H1 (cell line): ENCODE results near the gene CELSR1. TPM values are rescaled to one million over a fixed set of nuclear protein-coding genes. Genes with fewer than 3 reads are reported as not detected.

Experiments used
- CTCF ChIA-PET: fragments of 300-600 bp; sonication (Branson Sonifier 250); formaldehyde crosslinking; loops from one replicate; lab custom pipeline; 2021; ENCODE audit not compliant: partially characterized antibody; lab: Charles Lee
- POLR2A ChIA-PET: fragments of 300-600 bp; sonication (Branson Sonifier 250); formaldehyde crosslinking; loops from one replicate; lab custom pipeline; 2021; ENCODE audit warnings: inconsistent platforms; ENCODE audit not compliant: partially characterized antibody; lab: Charles Lee
- DNase-seq, 2 experiments: peaks; one replicate each; pipeline versions ENCODE4 v3.0.0 to v3.0.0-alpha.2; 2010 to 2022; ENCODE audit warnings: low spot score in 2 of 2, low read depth in 1 of 2, mixed read lengths in 1 of 2
- FAIRE-seq: peaks from 2 replicates; lab custom pipeline; 2011; peaks lifted over from hg19 to GRCh38; lab: Jason Lieb, UNC
- H2AFZ ChIP-seq: 2 replicates; pipeline ENCODE4 v1.8.1; 2012; ENCODE audit warnings: low read length, inconsistent platforms
- H2AK5ac ChIP-seq: 2 replicates; pipeline ENCODE4 v1.6.1; 2013; ENCODE audit warnings: low read depth, low read length
- H2BK120ac ChIP-seq: replicated peaks from 2 replicates; pipeline ENCODE3; 2013; ENCODE audit warnings: low read depth, low read length, inconsistent platforms
- H2BK12ac ChIP-seq: 2 replicates; pipeline ENCODE4 v1.6.1; 2013; ENCODE audit warnings: low read depth, low read length
- H2BK15ac ChIP-seq: 2 replicates; pipeline ENCODE4 v1.6.1; 2013; ENCODE audit warnings: low read length
- H2BK20ac ChIP-seq: 2 replicates; pipeline ENCODE4 v1.6.1; 2013; ENCODE audit warnings: low read length
- H2BK5ac ChIP-seq: 2 replicates; pipeline ENCODE4 v1.6.1; 2013; ENCODE audit warnings: low read depth, low read length
- H3K14ac ChIP-seq: 2 replicates; pipeline ENCODE4 v1.6.1; 2013; ENCODE audit warnings: inconsistent platforms; ENCODE audit not compliant: insufficient read length
- H3K18ac ChIP-seq: 2 replicates; pipeline ENCODE4 v1.6.1; 2013; ENCODE audit warnings: low read length; ENCODE audit errors: extremely low read depth
- H3K23ac ChIP-seq: 2 replicates; pipeline ENCODE4 v1.6.1; 2013; ENCODE audit warnings: inconsistent platforms; ENCODE audit not compliant: insufficient read length
- H3K23me2 ChIP-seq: 2 replicates; pipeline ENCODE4 v1.6.1; 2013; ENCODE audit warnings: low read depth, low read length
- H3K27ac ChIP-seq: 2 replicates; pipeline ENCODE4 v1.6.1; 2011; ENCODE audit warnings: low read depth, low read length, inconsistent platforms
- H3K27me3 ChIP-seq, 4 experiments: replicated peaks in 1 of 4; 1 replicate in 1 of 4; 2 replicates in 3 of 4; pipeline versions ENCODE4 v1.6.1 to v1.8.1; 2011 to 2013; ENCODE audit warnings: low read length in 3 of 4, mild to moderate bottlenecking in 3 of 4, inconsistent platforms in 2 of 4, mixed read lengths in 2 of 4, moderate library complexity in 1 of 4; ENCODE audit not compliant: control insufficient read depth in 3 of 4, insufficient read depth in 3 of 4; ENCODE audit errors: extremely low read depth in 1 of 4
- H3K36me3 ChIP-seq, 4 experiments: 2 replicates each; pipeline versions ENCODE4 v1.6.1 to v1.8.1; 2011 to 2013; ENCODE audit warnings: mild to moderate bottlenecking in 4 of 4, low read length in 3 of 4, moderate library complexity in 2 of 4, control low read depth in 1 of 4, inconsistent platforms in 1 of 4; ENCODE audit not compliant: insufficient read depth in 4 of 4, control insufficient read depth in 2 of 4
- H3K4ac ChIP-seq: replicated peaks from 2 replicates; pipeline ENCODE3; 2013; ENCODE audit warnings: low read length, low read depth, mixed read lengths, inconsistent platforms; ENCODE audit not compliant: insufficient read length
- H3K4me1 ChIP-seq, 4 experiments: replicated peaks in 1 of 4; 1 replicate in 1 of 4; 2 replicates in 3 of 4; pipeline versions ENCODE4 v1.6.1 to v1.8.1; 2011 to 2013; ENCODE audit warnings: low read length in 3 of 4, inconsistent platforms in 2 of 4, mixed read lengths in 1 of 4; ENCODE audit not compliant: insufficient read depth in 4 of 4, control insufficient read depth in 3 of 4
- H3K4me2 ChIP-seq, 2 experiments: 2 replicates each; pipeline versions ENCODE4 v1.6.1 to v1.8.1; 2011 to 2013; ENCODE audit warnings: low read depth in 2 of 2, low read length in 2 of 2, control low read depth in 1 of 2, inconsistent platforms in 1 of 2, mild to moderate bottlenecking in 1 of 2; ENCODE audit not compliant: insufficient read depth in 1 of 2
- H3K4me3 ChIP-seq, 4 experiments: fragments of 200-600, 300-600 bp in 1 of 4; sonication (generic), shearing (Covaris generic), sonication (Bioruptor Twin) in 1 of 4; 2 replicates each; pipeline versions ENCODE4 v1.5.1 to v1.8.1; 2011 to 2016; ENCODE audit warnings: low read length in 4 of 4, low read depth in 3 of 4, control low read depth in 2 of 4, inconsistent platforms in 2 of 4, mild to moderate bottlenecking in 2 of 4, mixed read lengths in 1 of 4, moderate library complexity in 1 of 4; ENCODE audit not compliant: insufficient read depth in 2 of 4; ENCODE audit errors: extremely low read depth in 1 of 4
- H3K56ac ChIP-seq: replicated peaks from 2 replicates; pipeline ENCODE3; 2013; ENCODE audit warnings: low read depth, mild to moderate bottlenecking, mixed read lengths, low read length, inconsistent platforms; ENCODE audit not compliant: insufficient read length
- H3K79me1 ChIP-seq: 2 replicates; pipeline ENCODE4 v1.6.1; 2013; ENCODE audit warnings: low read depth, low read length, control low read depth
- H3K79me2 ChIP-seq, 2 experiments: 2 replicates each; pipeline versions ENCODE4 v1.6.1 to v1.8.1; 2012 to 2013; ENCODE audit warnings: low read length in 2 of 2, mild to moderate bottlenecking in 2 of 2, inconsistent platforms in 1 of 2; ENCODE audit not compliant: insufficient read depth in 2 of 2, control insufficient read depth in 1 of 2
- H3K9ac ChIP-seq, 4 experiments: replicated peaks in 1 of 4; 1 replicate in 1 of 4; 2 replicates in 3 of 4; pipeline versions ENCODE4 v1.6.1 to v1.8.1; 2011 to 2013; ENCODE audit warnings: low read depth in 3 of 4, low read length in 3 of 4, control low read depth in 2 of 4, mild to moderate bottlenecking in 2 of 4, moderate library complexity in 2 of 4, inconsistent platforms in 1 of 4; ENCODE audit errors: extremely low read depth in 1 of 4
- H3K9me3 ChIP-seq, 2 experiments: 2 replicates each; pipeline versions ENCODE4 v1.6.1 to v1.8.1; 2012 to 2013; ENCODE audit warnings: mild to moderate bottlenecking in 2 of 2, moderate library complexity in 2 of 2, control low read depth in 1 of 2, inconsistent platforms in 1 of 2, low read depth in 1 of 2, low read length in 1 of 2, mixed read lengths in 1 of 2; ENCODE audit not compliant: insufficient read depth in 2 of 2
- H4K20me1 ChIP-seq, 2 experiments: replicated peaks in 1 of 2; 2 replicates each; pipeline versions ENCODE3 to v1.8.1; 2011 to 2013; ENCODE audit warnings: inconsistent platforms in 2 of 2, low read length in 2 of 2, mild to moderate bottlenecking in 1 of 2; ENCODE audit not compliant: insufficient read depth in 2 of 2, control insufficient read depth in 1 of 2
- H4K5ac ChIP-seq: 2 replicates; pipeline ENCODE4 v1.6.1; 2013; ENCODE audit warnings: low read length, low read depth, mixed read lengths, inconsistent platforms; ENCODE audit not compliant: insufficient read length
- H4K8ac ChIP-seq: 2 replicates; pipeline ENCODE4 v1.8.0; 2013; ENCODE audit warnings: mild to moderate bottlenecking, moderate library complexity, low read length, inconsistent platforms; ENCODE audit not compliant: insufficient read depth; ENCODE audit errors: extremely low read depth
- H4K91ac ChIP-seq: replicated peaks from 2 replicates; pipeline ENCODE3; 2013; ENCODE audit warnings: low read length, mixed read lengths, inconsistent platforms; ENCODE audit not compliant: insufficient read length
- ASH2L ChIP-seq: fragments of 200-600, 300-600 bp; sonication (generic); IDR thresholded peaks from one replicate; pipeline ENCODE4 v1.7.1; 2017; ENCODE audit warnings: low read length
- BRCA1 ChIP-seq: IDR thresholded peaks from 2 replicates; pipeline ENCODE4 v1.6.1; 2012; ENCODE audit warnings: low read depth, low read length, improper control_type of control experiment
- EZH2 ChIP-seq: fragments of 200-600 bp; sonication (generic); IDR thresholded peaks from 2 replicates; pipeline ENCODE4 v1.7.1; 2012; ENCODE audit warnings: low read depth, mild to moderate bottlenecking, moderate library complexity, low read length, inconsistent platforms; ENCODE audit not compliant: severe bottlenecking
- KDM4A ChIP-seq: IDR thresholded peaks from one replicate; pipeline ENCODE4 v1.7.1; 2012; ENCODE audit warnings: low read depth, mild to moderate bottlenecking, moderate library complexity, low read length, inconsistent platforms; ENCODE audit not compliant: severe bottlenecking
- MAX ChIP-seq: IDR thresholded peaks from 2 replicates; pipeline ENCODE4 v1.6.1; 2012; ENCODE audit warnings: inconsistent platforms
- RFX5 ChIP-seq: IDR thresholded peaks from 2 replicates; pipeline ENCODE4 v1.6.1; 2011; ENCODE audit warnings: low read depth, low read length, improper control_type of control experiment, borderline replicate concordance
- SP2 ChIP-seq: IDR thresholded peaks from 2 replicates; pipeline ENCODE4 v1.6.1; 2012; ENCODE audit warnings: mild to moderate bottlenecking, low read length, inconsistent platforms
- SP4 ChIP-seq: IDR thresholded peaks from 2 replicates; pipeline ENCODE4 v1.6.1; 2012; ENCODE audit warnings: low read length, inconsistent platforms
- TAF7 ChIP-seq: optimal IDR thresholded peaks from 2 replicates; pipeline ENCODE3; 2011; ENCODE audit warnings: low read depth, mild to moderate bottlenecking, inconsistent platforms, low read length, moderate library complexity, borderline replicate concordance
- TEAD4 ChIP-seq: IDR thresholded peaks from 2 replicates; pipeline ENCODE4 v1.6.1; 2012; ENCODE audit warnings: low read depth, low read length, inconsistent platforms, mixed read lengths
- WGBS, 2 experiments: shearing (Covaris generic) in 1 of 2; methylation state at CpG; one replicate each; pipeline versions ENCODE4 v1.1.6 to v1.1.7; 2013 to 2015; ENCODE audit warnings: low lambda C conversion rate in 2 of 2, mixed read lengths in 2 of 2, inconsistent platforms in 1 of 2, low coverage in 1 of 2, missing lambda C conversion rate in 1 of 2; ENCODE audit not compliant: insufficient replicate concordance in 2 of 2, insufficient coverage in 1 of 2, insufficient read length in 1 of 2; ENCODE audit errors: extremely low coverage in 1 of 2, missing lambda C conversion rate in 1 of 2; 5-methylcytosine and 5-hydroxymethylcytosine counted together
- polyA plus RNA-seq, 7 experiments: library from polyadenylated mRNA; depleted of rRNA in 3 of 7; stranded (reverse) in 5 of 7; unstranded in 2 of 7; fragments of >200 nt in 5 of 7; fragments of 200-250 nt in 2 of 7; gene quantifications; 1 replicate in 5 of 7; 2 replicates in 1 of 7; 4 replicates in 1 of 7; pipeline versions ENCODE4 v1.2.1 to v1.2.3, GENCODE V29; 2011 to 2013; ENCODE audit warnings: missing spikeins in 2 of 7, mixed read lengths in 2 of 7
- total RNA-seq: library from RNA; stranded (reverse); fragmentation: NEBNext Ultra II Directional; extraction: Animal tissue kit (Norgen Biotek cat#: 25700); gene quantifications from 2 replicates; pipeline ENCODE4 v1.2.1, GENCODE V29; 2021
- TF ChIP-seq, protein P1 (sequence below): IDR thresholded peaks from 2 replicates; pipeline ENCODE4 v1.6.1; 2011; ENCODE audit warnings: low read depth, mild to moderate bottlenecking, low read length; ENCODE audit not compliant: insufficient read depth

Gene CELSR1
- total and polyA plus RNA-seq, 2 of the 8 experiments (the other 6 are each of a cell fraction or from before 2014, with no cell fraction given), result 9.0 to 12.4 TPM

- DNase-seq (no peak), FAIRE-seq (no peak)
- H4K91ac ChIP-seq, result no peak overlapping the region
- peaks cover 0 to 5% of the 10 kb centered on the region in 2 experiments for H4K20me1 ChIP-seq
- no peak overlapping the region for H2BK5ac ChIP-seq
- no peak overlapping the region for H3K56ac ChIP-seq
- no peak overlapping the region for H3K14ac ChIP-seq
- H3K4ac ChIP-seq, result peak overlapping the region; percentile 69
- no peak overlapping the region for H3K23ac ChIP-seq
- H2BK12ac ChIP-seq, result no peak overlapping the region
- H4K8ac ChIP-seq, result no peak overlapping the region
- H3K79me1 ChIP-seq, result peaks cover 4% of the 10 kb centered on the region; the same call in 1 of the 2 replicates
- H3K9ac ChIP-seq, result no peak overlapping the region
- no peaks in the 10 kb centered on the region for H3K36me3 ChIP-seq
- peaks cover 11% of the 10 kb centered on the region; the same call in 1 of the 2 replicates for H3K23me2 ChIP-seq
- H2BK15ac ChIP-seq, result no peak overlapping the region
- peaks cover 0 to 20% (median 14%) of the 10 kb centered on the region in 4 experiments; a peak in 6 of 7 replicates for H3K4me1 ChIP-seq
- H2AFZ ChIP-seq, result no peak overlapping the region
- no peak overlapping the region for H2AK5ac ChIP-seq
- no peaks in the 10 kb centered on the region for H3K9me3 ChIP-seq
- no peaks in the 10 kb centered on the region for H3K79me2 ChIP-seq
- H2BK20ac ChIP-seq, result no peak overlapping the region
- ChIA-PET POLR2A (no interaction called here), CTCF (interaction anchor here (0.8 to 1.0 kb wide), 2 partner anchors 9 to 107 kb away, joined by 3 read pairs; no protein-coding TSS in a partner anchor)
- WGBS, 2 experiments, result 86% methylated on average over 19 of the region's 19 CpGs; no CpG with 5 or more reads in 1 of the 2 experiments
- H3K4me3 ChIP-seq, result no peak overlapping the region
- H4K5ac ChIP-seq, result no peak overlapping the region
- H3K4me2 ChIP-seq, result no peak overlapping the region
- H3K27me3 ChIP-seq, result peaks cover 0 to 7% (median 4%) of the 10 kb centered on the region in 4 experiments; a peak in 4 of 7 replicates
- H2BK120ac ChIP-seq, result no peak overlapping the region
- H3K18ac ChIP-seq, result no peak overlapping the region
- no peak overlapping the region for H3K27ac ChIP-seq
- TF ChIP-seq RFX5 (no peak), MAX (no peak), TEAD4 (no peak), SP2 (no peak), BRCA1 (no peak), EZH2 (no peak), ASH2L (no peak), TAF7 (no peak), KDM4A (no peak), SP4 (no peak)
- TF ChIP-seq, protein P1, sequence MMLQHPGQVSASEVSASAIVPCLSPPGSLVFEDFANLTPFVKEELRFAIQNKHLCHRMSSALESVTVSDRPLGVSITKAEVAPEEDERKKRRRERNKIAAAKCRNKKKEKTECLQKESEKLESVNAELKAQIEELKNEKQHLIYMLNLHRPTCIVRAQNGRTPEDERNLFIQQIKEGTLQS, result no peak
These were observed 35.7 kb upstream of the CELSR1 start for GRCh38 chr22:46572911-46573780.
